OCI-LY1 (cell line): ENCODE measurements around the gene NOXO1.

Source experiments
- H2AFZ ChIP-seq: fragments of 200-600 bp; sonication (generic), shearing (Covaris generic); 2 replicates; pipeline ENCODE4 v1.6.0; 2014; ENCODE audit warnings: antibody characterized with exemption, mild to moderate bottlenecking, low read length
- H3F3A ChIP-seq: fragments of 200-600 bp; sonication (generic), shearing (Covaris generic); 2 replicates; pipeline ENCODE4 v1.6.0; 2014; ENCODE audit warnings: mild to moderate bottlenecking, antibody characterized with exemption, low read length, moderate library complexity; ENCODE audit not compliant: insufficient read depth
- H3K27ac ChIP-seq: fragments of 200-600 bp; sonication (generic); 2 replicates; pipeline ENCODE4 v1.5.1; 2014; ENCODE audit warnings: low read length, mixed run types, mild to moderate bottlenecking, low read depth; ENCODE audit not compliant: poor library complexity, severe bottlenecking
- H3K27me3 ChIP-seq: fragments of 200-600 bp; sonication (generic); 2 replicates; pipeline ENCODE4 v1.6.0; 2014; ENCODE audit warnings: antibody characterized with exemption, mild to moderate bottlenecking, low read length, moderate library complexity; ENCODE audit not compliant: insufficient read depth
- H3K36me3 ChIP-seq: fragments of 200-600 bp; sonication (generic); 2 replicates; pipeline ENCODE4 v1.6.1; 2014; ENCODE audit warnings: mild to moderate bottlenecking, antibody characterized with exemption, low read length, moderate library complexity, mixed read lengths; ENCODE audit not compliant: insufficient read depth
- H3K4me1 ChIP-seq: fragments of 200-600 bp; sonication (generic); 2 replicates; pipeline ENCODE4 v1.5.1; 2014; ENCODE audit warnings: mild to moderate bottlenecking, low read length, moderate library complexity; ENCODE audit not compliant: insufficient read depth, severe bottlenecking
- H3K4me2 ChIP-seq: fragments of 200-600 bp; sonication (generic), shearing (Covaris generic); 2 replicates; pipeline ENCODE4 v1.6.1; 2014; ENCODE audit warnings: low read length
- H3K4me3 ChIP-seq: fragments of 200-600 bp; sonication (generic); 2 replicates; pipeline ENCODE4 v1.5.1; 2014; ENCODE audit warnings: low read length, low read depth, mild to moderate bottlenecking, mixed read lengths; ENCODE audit not compliant: poor library complexity, severe bottlenecking
- H3K79me2 ChIP-seq: fragments of 200-600 bp; shearing (Covaris generic); 2 replicates; pipeline ENCODE4 v1.6.1; 2016; ENCODE audit warnings: mixed run types, low read length, mixed read lengths; ENCODE audit not compliant: insufficient read depth
- H3K9ac ChIP-seq: fragments of 200-600 bp; sonication (generic), shearing (Covaris generic); 2 replicates; pipeline ENCODE4 v1.6.1; 2014; ENCODE audit warnings: mild to moderate bottlenecking, low read length, mixed read lengths
- H3K9me2 ChIP-seq: fragments of 200-600 bp; sonication (generic), shearing (Covaris generic); 2 replicates; pipeline ENCODE4 v1.6.1; 2014; ENCODE audit warnings: low read depth, mild to moderate bottlenecking, low read length, mixed read lengths
- H3K9me3 ChIP-seq: fragments of 200-600 bp; shearing (Covaris generic); 2 replicates; pipeline ENCODE4 v1.6.1; 2014; ENCODE audit warnings: low read length, mixed read lengths
- H4K20me1 ChIP-seq: fragments of 200-600 bp; sonication (generic), shearing (Covaris generic); 2 replicates; pipeline ENCODE4 v1.6.0; 2016; ENCODE audit warnings: mild to moderate bottlenecking, low read length; ENCODE audit not compliant: insufficient read depth
- EZH2 ChIP-seq: fragments of 200-600 bp; sonication (generic), shearing (Covaris generic); IDR thresholded peaks from 2 replicates; pipeline ENCODE4 v1.8.0; 2017; ENCODE audit warnings: borderline replicate concordance, mixed run types, mild to moderate bottlenecking, antibody characterized with exemption, low read length, moderate library complexity, mixed read lengths
- TF ChIP-seq, protein P1 (sequence below): fragments of 200-600 bp; sonication (generic), shearing (Covaris generic); IDR thresholded peaks from 2 replicates; pipeline ENCODE4 v1.5.1; 2017; ENCODE audit warnings: mild to moderate bottlenecking, antibody characterized with exemption, low read length, moderate library complexity, mixed read lengths

The NOXO1 gene

DNA sequence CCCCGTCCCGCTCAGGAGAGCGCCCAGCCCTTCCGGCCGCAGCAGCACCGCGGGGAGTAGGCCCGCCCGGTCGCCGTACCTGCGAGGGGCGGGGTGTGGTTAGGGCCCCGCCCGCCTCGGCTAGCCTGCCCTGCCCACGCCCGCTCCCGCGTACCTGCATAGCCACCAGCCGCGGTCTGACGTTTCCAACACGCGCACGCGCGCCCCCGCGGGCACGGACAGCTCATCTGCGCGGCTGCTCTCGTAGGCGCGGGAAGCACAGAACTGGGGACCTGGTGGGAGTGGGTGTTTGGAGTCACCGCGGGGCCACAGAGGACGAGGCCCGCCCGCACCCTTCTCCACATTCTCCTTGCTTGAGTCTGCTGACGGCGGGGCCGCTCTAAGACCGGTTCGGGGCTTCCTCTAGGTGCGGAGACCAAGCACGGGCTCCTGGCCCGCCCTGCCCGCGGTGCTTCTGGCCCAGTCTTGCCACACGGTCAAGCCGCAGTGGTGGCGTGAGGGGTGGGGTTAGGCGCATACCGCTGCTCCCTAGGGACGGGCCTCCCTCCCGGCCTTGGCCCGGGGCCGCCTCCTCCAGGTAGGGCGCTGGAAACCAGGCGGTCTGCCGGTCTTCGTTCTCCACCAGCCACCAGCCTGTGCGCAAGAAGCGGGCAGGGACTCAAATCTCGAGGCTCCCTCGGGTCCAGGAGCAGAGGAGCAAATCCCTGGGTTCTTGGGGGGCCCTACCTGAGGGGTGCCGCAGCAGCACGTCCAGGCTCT lies 1.8 kb downstream of the NOXO1 start:
- Histone ChIP-seq H3K4me2 (no peak overlapping the region), H3K9me3 (no peaks in the 10 kb centered on the region), H3K27ac (no peak overlapping the region), H3K9me2 (no peaks in the 10 kb centered on the region), H4K20me1 (no peaks in the 10 kb centered on the region), H3K79me2 (no peaks in the 10 kb centered on the region), H3K27me3 (no peaks in the 10 kb centered on the region; the same call in 1 of the 2 replicates), H3K4me3 (no peak overlapping the region), H3K4me1 (peaks cover 12% of the 10 kb centered on the region), H3K36me3 (peaks cover 45% of the 10 kb centered on the region), H3K9ac (no peak overlapping the region), H3F3A (no peaks in the 10 kb centered on the region), H2AFZ (no peak overlapping the region)
- no peak for TF ChIP-seq EZH2
- TF ChIP-seq, protein P1, sequence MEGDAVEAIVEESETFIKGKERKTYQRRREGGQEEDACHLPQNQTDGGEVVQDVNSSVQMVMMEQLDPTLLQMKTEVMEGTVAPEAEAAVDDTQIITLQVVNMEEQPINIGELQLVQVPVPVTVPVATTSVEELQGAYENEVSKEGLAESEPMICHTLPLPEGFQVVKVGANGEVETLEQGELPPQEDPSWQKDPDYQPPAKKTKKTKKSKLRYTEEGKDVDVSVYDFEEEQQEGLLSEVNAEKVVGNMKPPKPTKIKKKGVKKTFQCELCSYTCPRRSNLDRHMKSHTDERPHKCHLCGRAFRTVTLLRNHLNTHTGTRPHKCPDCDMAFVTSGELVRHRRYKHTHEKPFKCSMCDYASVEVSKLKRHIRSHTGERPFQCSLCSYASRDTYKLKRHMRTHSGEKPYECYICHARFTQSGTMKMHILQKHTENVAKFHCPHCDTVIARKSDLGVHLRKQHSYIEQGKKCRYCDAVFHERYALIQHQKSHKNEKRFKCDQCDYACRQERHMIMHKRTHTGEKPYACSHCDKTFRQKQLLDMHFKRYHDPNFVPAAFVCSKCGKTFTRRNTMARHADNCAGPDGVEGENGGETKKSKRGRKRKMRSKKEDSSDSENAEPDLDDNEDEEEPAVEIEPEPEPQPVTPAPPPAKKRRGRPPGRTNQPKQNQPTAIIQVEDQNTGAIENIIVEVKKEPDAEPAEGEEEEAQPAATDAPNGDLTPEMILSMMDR, result no peak

DNA sequence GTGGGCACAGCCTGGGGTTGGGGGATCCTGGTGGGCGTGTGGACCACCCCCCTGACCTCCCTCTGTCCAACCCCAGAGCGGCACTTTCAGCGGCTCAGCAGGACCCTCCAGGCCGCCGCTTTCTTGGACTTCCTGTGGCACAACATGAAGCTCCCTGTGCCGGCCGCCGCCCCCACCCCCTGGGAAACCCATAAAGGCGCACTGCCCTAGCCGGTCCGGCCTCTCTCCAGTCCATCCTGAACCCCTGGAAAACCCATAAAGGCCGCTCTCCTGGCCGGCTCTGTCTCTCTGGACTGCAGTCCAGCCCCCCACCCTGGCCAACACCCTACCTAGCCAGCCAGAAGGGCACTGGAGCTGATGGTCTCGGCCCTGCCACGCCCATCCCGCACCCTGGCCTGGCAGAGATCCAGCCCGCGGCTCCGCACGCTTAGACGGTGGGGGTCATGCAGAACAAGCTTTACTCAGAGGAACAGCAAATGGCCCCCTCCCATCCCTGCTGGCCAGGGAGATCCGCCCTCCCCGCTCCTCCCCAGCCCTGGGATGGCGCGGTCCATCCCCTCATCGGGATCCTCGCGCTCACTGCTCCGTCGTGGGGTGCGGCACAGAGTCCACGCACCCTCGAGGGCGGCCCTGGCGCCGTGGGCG lies 2.7 kb downstream of the NOXO1 start:
- H3K9me2 ChIP-seq, result no peaks in the 10 kb centered on the region
- no peaks in the 10 kb centered on the region for H3F3A ChIP-seq
- no peak overlapping the region for H3K27ac ChIP-seq
- H3K4me1 ChIP-seq, result peaks cover 11% of the 10 kb centered on the region
- H2AFZ ChIP-seq, result no peak overlapping the region
- peaks cover 49% of the 10 kb centered on the region for H3K36me3 ChIP-seq
- no peaks in the 10 kb centered on the region; the same call in 1 of the 2 replicates for H3K27me3 ChIP-seq
- no peaks in the 10 kb centered on the region for H3K79me2 ChIP-seq
- H4K20me1 ChIP-seq, result no peaks in the 10 kb centered on the region
- no peak overlapping the region for H3K4me2 ChIP-seq
- no peaks in the 10 kb centered on the region for H3K9me3 ChIP-seq
- TF ChIP-seq, protein P1, result no peak
- TF ChIP-seq EZH2, result no peak
- H3K4me3 ChIP-seq, result no peak overlapping the region
- no peak overlapping the region for H3K9ac ChIP-seq

DNA sequence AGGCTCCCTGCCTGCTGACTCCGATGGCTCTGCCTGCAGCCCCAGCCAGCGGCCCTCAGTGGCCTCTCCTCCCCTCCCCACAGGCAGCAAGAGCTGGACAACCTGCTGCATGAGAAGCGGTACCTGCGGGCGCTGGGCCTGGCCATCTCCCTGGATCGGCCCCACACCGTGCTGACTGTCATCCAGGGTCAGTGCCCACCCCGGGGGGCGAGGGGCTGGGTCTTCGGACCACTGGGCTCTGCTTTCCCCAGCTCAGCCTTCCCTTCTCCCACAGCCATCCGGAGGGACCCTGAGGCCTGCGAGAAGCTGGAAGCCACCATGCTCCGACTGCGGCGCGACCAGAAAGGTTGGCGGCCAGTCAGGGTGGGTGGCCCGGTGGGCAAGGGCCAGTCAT lies 3.4 kb downstream of the NOXO1 start:
- Histone ChIP-seq H3K9me2 (no peaks in the 10 kb centered on the region), H3K4me2 (no peak overlapping the region), H3K4me1 (peaks cover 13% of the 10 kb centered on the region), H3K79me2 (peaks cover 4% of the 10 kb centered on the region; the same call in 1 of the 2 replicates), H3K27me3 (no peaks in the 10 kb centered on the region; the same call in 1 of the 2 replicates), H2AFZ (no peak overlapping the region), H4K20me1 (no peaks in the 10 kb centered on the region), H3K27ac (no peak overlapping the region), H3K36me3 (peaks cover 49% of the 10 kb centered on the region), H3K9me3 (no peaks in the 10 kb centered on the region), H3K9ac (no peak overlapping the region), H3K4me3 (no peak overlapping the region), H3F3A (no peaks in the 10 kb centered on the region)
- TF ChIP-seq EZH2, result no peak
- TF ChIP-seq, protein P1, result no peak
